GM12891 (cell line): Measurements from ENCODE around the gene C1QC.
"Not testable (repeated sequence)": the region's sequence is repeated elsewhere in the genome, so short reads cannot be mapped to it uniquely, and the experiment has no call there.

Experiments used
- POLR2A ChIP-seq: IDR thresholded peaks from 2 replicates; pipeline ENCODE4 v1.6.1; 2011; ENCODE audit warnings: low read depth, low read length, control low read depth
- POLR2AphosphoS5 ChIP-seq: IDR thresholded peaks from 2 replicates; pipeline ENCODE4 v1.6.1; 2011; ENCODE audit warnings: low read depth, low read length, control low read depth
- POU2F2 ChIP-seq: IDR thresholded peaks from 2 replicates; pipeline ENCODE4 v1.6.1; 2011; ENCODE audit warnings: low read depth, mild to moderate bottlenecking, control low read depth, low read length, moderate library complexity

GRCh38 chr1:22668840-22669239 lies 25.4 kb downstream of the C1QC start:
- not testable (repeated sequence) for TF ChIP-seq POLR2AphosphoS5, POLR2A, POU2F2
